NCI-H146 (cell line): ENCODE results near the gene MAP4K5.
"Not testable (repeated sequence)": the region's sequence is repeated elsewhere in the genome, so short reads cannot be mapped to it uniquely, and the experiment has no call there.

ENCODE experiments used
- DNase-seq: peaks from one replicate; lab custom pipeline; 2025; lab: John Stamatoyannopoulos, UW

Gene MAP4K5

GRCh38 chr14:50531595-50532501 lies 521 bp downstream of the MAP4K5 start:
- peak; percentile 72 for DNase-seq

- no peak for DNase-seq
Observed at GRCh38 chr14:50530794-50531365, 1.5 kb downstream of the MAP4K5 start.

GRCh38 chr14:50530358-50530757 lies 2.0 kb downstream of the MAP4K5 start:
- DNase-seq: no peak

GRCh38 chr14:50529288-50530179 lies 2.8 kb downstream of the MAP4K5 start:
- DNase-seq: no peak

- DNase-seq: no peak
Observed at GRCh38 chr14:50528000-50528399, 4.4 kb downstream of the MAP4K5 start.

GRCh38 chr14:50524731-50525515 lies 7.4 kb downstream of the MAP4K5 start:
- no peak for DNase-seq

- no peak for DNase-seq
Observed at GRCh38 chr14:50524060-50524459, 8.3 kb downstream of the MAP4K5 start.

GRCh38 chr14:50523271-50524041 lies 8.9 kb downstream of the MAP4K5 start:
- DNase-seq: no peak

GRCh38 chr14:50521912-50522341 lies 10.4 kb downstream of the MAP4K5 start:
- no peak for DNase-seq

- no peak for DNase-seq
Observed at GRCh38 chr14:50520947-50521815, 11.2 kb downstream of the MAP4K5 start.

GRCh38 chr14:50516091-50516490 lies 16.3 kb downstream of the MAP4K5 start:
- DNase-seq: no peak

GRCh38 chr14:50512463-50512862 lies 19.9 kb downstream of the MAP4K5 start:
- DNase-seq: no peak

GRCh38 chr14:50510157-50510556 lies 22.2 kb downstream of the MAP4K5 start:
- DNase-seq: no peak

- DNase-seq: not testable (repeated sequence)
Observed at GRCh38 chr14:50507078-50507477, 25.3 kb downstream of the MAP4K5 start.

- no peak for DNase-seq
Observed at GRCh38 chr14:50501642-50502041, 30.7 kb downstream of the MAP4K5 start.

GRCh38 chr14:50497351-50497750 lies 35.0 kb downstream of the MAP4K5 start:
- no peak for DNase-seq

- no peak for DNase-seq
Observed at GRCh38 chr14:50489851-50490250, 42.5 kb downstream of the MAP4K5 start.

- no peak for DNase-seq
Observed at GRCh38 chr14:50488521-50488920, 43.8 kb downstream of the MAP4K5 start.

GRCh38 chr14:50479041-50479440 lies 53.3 kb downstream of the MAP4K5 start:
- no peak for DNase-seq

GRCh38 chr14:50477760-50478159 lies 54.6 kb downstream of the MAP4K5 start:
- no peak for DNase-seq
